K562 (cell line): ENCODE results near the gene SPIRE1. TPM values are rescaled to one million over a fixed set of nuclear protein-coding genes. Genes with fewer than 3 reads are reported as not detected.
A peak's percentile ranks its signal among the peaks of the same experiment; 100 is the strongest.

Experiments used
- ATF1 ChIP-seq, 2 experiments: fragments of 450-650 bp in 1 of 2; IDR thresholded peaks; 2 replicates each; pipeline ENCODE4 v1.6.1; 2016; ENCODE audit warnings: missing compliant biosample characterization in 1 of 2, missing genetic modification characterization in 1 of 2
- CUX1 ChIP-seq: fragments of 200-800 bp; sonication (Bioruptor generic); IDR thresholded peaks from 2 replicates; pipeline ENCODE4 v1.6.1; 2016; ENCODE audit warnings: missing genetic modification characterization, missing compliant biosample characterization
- HMG20A ChIP-seq: fragments of 450-650 bp; formaldehyde crosslinking; conservative IDR thresholded peaks from 2 replicates; pipeline ENCODE4 v1.4.0; 2020; ENCODE audit warnings: mild to moderate bottlenecking, mixed read lengths
- MAFF ChIP-seq: IDR thresholded peaks from 2 replicates; pipeline ENCODE4 v1.6.1; 2012; ENCODE audit warnings: low read length, improper control_type of control experiment
- MEF2A ChIP-seq: IDR thresholded peaks from 2 replicates; pipeline ENCODE4 v1.6.1; 2011; ENCODE audit warnings: low read depth, mild to moderate bottlenecking, low read length, moderate library complexity; ENCODE audit not compliant: control insufficient read depth
- NONO ChIP-seq, 2 experiments: fragments of 200-400 bp in 1 of 2; fragments of 450-650 bp in 1 of 2; formaldehyde crosslinking in 1 of 2; IDR thresholded peaks; 2 replicates each; pipeline ENCODE4 v1.6.1; 2017; ENCODE audit warnings: low read depth in 2 of 2, mild to moderate bottlenecking in 2 of 2, moderate library complexity in 2 of 2, low read length in 1 of 2
- RBM39 ChIP-seq: fragments of 200-400 bp; formaldehyde crosslinking; optimal IDR thresholded peaks from 2 replicates; pipeline ENCODE3; 2018; ENCODE audit warnings: low read depth, low read length
- SNRNP70 ChIP-seq: fragments of 200-400 bp; formaldehyde crosslinking; optimal IDR thresholded peaks from 2 replicates; pipeline ENCODE3; 2017; ENCODE audit warnings: low read depth, low read length
- SRSF9 ChIP-seq: fragments of 200-400 bp; formaldehyde crosslinking; IDR thresholded peaks from 2 replicates; pipeline ENCODE4 v1.6.1; 2017; ENCODE audit warnings: low read depth, low read length, borderline replicate concordance
- TAF9B ChIP-seq: fragments of 450-650 bp; IDR thresholded peaks from 2 replicates; pipeline ENCODE4 v1.6.1; 2018; ENCODE audit warnings: mild to moderate bottlenecking; ENCODE audit not compliant: partially characterized antibody
- THRA ChIP-seq: fragments of 450-650 bp; IDR thresholded peaks from 2 replicates; pipeline ENCODE4 v1.6.1; 2017; ENCODE audit warnings: mild to moderate bottlenecking, moderate library complexity
- ZFP30 ChIP-seq: fragments of 250-450 bp; sonication (Bioruptor Pico); IDR thresholded peaks from 2 replicates; pipeline ENCODE4 v1.8.0; 2022; ENCODE audit warnings: moderate library complexity, mild to moderate bottlenecking, inconsistent platforms, borderline replicate concordance
- ZNF384 ChIP-seq: IDR thresholded peaks from 2 replicates; pipeline ENCODE4 v1.6.1; 2012; ENCODE audit warnings: low read depth, low read length, improper control_type of control experiment
- ZNF609 ChIP-seq: sonication (generic); formaldehyde crosslinking; IDR thresholded peaks from 2 replicates; pipeline ENCODE4 v1.8.1; 2023; ENCODE audit warnings: missing genetic modification reagents, mild to moderate bottlenecking, borderline replicate concordance
- ZNF717 ChIP-seq: fragments of 250-450 bp; sonication (Bioruptor Pico); IDR thresholded peaks from 2 replicates; pipeline ENCODE4 v1.5.0; 2021
- polyA plus RNA-seq, 8 experiments: library from polyadenylated mRNA; depleted of rRNA in 4 of 8; stranded (reverse) in 5 of 8; unstranded in 3 of 8; fragments of >200 nt; fragmentation: Nextera tagmentation in 2 of 8; fragmentation: Illumina TruSeq in 1 of 8; extraction: Ambion mirVana in 2 of 8; extraction: Trizol in 1 of 8; gene quantifications; 2 replicates each; pipeline versions ENCODE4 v1.2.1 to v1.2.3, GENCODE V29; 2011 to 2014; ENCODE audit warnings: inconsistent platforms in 1 of 8, missing spikeins in 1 of 8
- total RNA-seq, 7 experiments: library from RNA; depleted of rRNA in 6 of 7; stranded (reverse); fragments of >200 nt in 6 of 7; fragmentation: Illumina TruSeq in 2 of 7; extraction: Trizol in 2 of 7; gene quantifications; 2 replicates each; pipeline versions ENCODE4 v1.2.1 to v1.2.3, GENCODE V29; 2011 to 2021; ENCODE audit warnings: low replicate concordance in 1 of 7

SPIRE1 gene
- total and polyA plus RNA-seq, 9 of the 15 experiments (the other 6 are each of a cell fraction or from before 2014, with no cell fraction given), result 2.9 to 14.0 (median 10.2) TPM

GRCh38 chr18:12403601-12404506, 254.1 kb downstream of the SPIRE1 start (continued):
- TF ChIP-seq RBM39 (no peak), ZNF384 (0 out of 2 replicates have a peak, but pooled peaks have one; percentile 23), THRA (no peak), ZNF609 (CRISPR knock-in tag) (no peak), MEF2A (0 out of 2 replicates have a peak, but pooled peaks have one; percentile 39), SNRNP70 (no peak), MAFF (peak; percentile 89), HMG20A (no peak), ZNF717 (no peak), ATF1 (CRISPR knock-in tag; IDR thresholded peaks at IDR 0.05) (no peak), ATF1 (tag; IDR thresholded peaks at IDR 0.05) (peak; percentile 79), SRSF9 (no peak), ZFP30 (CRISPR knock-in tag) (no peak), NONO (IDR thresholded peaks at IDR 0.05; ENCODE audit: low read depth in 2 of 2, low read length in 1 of 2) (no peak), TAF9B (no peak), CUX1 (CRISPR knock-in tag) (no peak)
